ENCODE data around the gene DDI2.

DDI2 gene

GRCh38 chr1:15617173-15618076 lies at the start of gene DDI2:
Gene DDI2 (plus strand): TSS chr1:15617458. CDS start chr1:15617671, 213 bp downstream.
- in situ Hi-C loops (cut with HindIII; ENCODE audit: low pct_unique_long_range_greater_than_20kb, low sequenced_read_pairs): no loop called here
- peak; percentile 48 to 98 for DNase-seq (ENCODE audit: low read depth in 1 of 2, low spot score in 1 of 2)
- TF ChIP-seq JUND (IDR thresholded peaks at IDR 0.05; ENCODE audit: low read depth): no peak

GRCh38 chr1:15568387-15569073 lies 48.7 kb upstream of the DDI2 start:
- DNase-seq (ENCODE audit: low read depth in 1 of 2, low spot score in 1 of 2): no peak
- TF ChIP-seq JUND (IDR thresholded peaks at IDR 0.05; ENCODE audit: low read depth): no peak
- in situ Hi-C loops (cut with HindIII; ENCODE audit: low pct_unique_long_range_greater_than_20kb, low sequenced_read_pairs): no loop called here

- in situ Hi-C loops (cut with HindIII; ENCODE audit: low pct_unique_long_range_greater_than_20kb, low sequenced_read_pairs): no loop called here
- TF ChIP-seq JUND (IDR thresholded peaks at IDR 0.05; ENCODE audit: low read depth): no peak
- no peak for DNase-seq (ENCODE audit: low read depth in 1 of 2, low spot score in 1 of 2)
Measured at GRCh38 chr1:15570861-15571260, 46.4 kb upstream of the DDI2 start.

GRCh38 chr1:15571266-15571665 lies 46.0 kb upstream of the DDI2 start:
- no peak for DNase-seq (ENCODE audit: low read depth in 1 of 2, low spot score in 1 of 2)
- in situ Hi-C loops (cut with HindIII; ENCODE audit: low pct_unique_long_range_greater_than_20kb, low sequenced_read_pairs): no loop called here
- TF ChIP-seq JUND (IDR thresholded peaks at IDR 0.05; ENCODE audit: low read depth): no peak

DNA sequence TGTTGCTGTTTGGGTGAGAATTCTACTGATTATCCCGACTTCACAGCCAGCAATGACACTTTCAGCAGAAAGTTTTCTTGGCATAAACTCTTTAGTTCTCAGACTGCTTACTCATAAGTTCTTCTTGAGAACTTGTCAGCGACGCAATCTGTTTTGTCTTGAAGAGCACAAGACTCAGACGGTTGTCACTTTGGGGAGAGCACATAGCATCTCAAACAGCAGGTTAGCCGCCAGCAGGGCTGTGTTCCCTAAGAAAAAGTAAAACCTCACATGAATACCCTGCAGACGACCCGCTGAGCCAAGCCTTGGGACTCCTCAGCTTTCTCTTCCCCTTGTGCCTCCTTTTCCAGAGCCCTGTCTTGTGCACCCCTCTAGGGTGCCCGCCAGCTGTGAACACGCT lies 43.8 kb upstream of the DDI2 start:
- TF ChIP-seq JUND (IDR thresholded peaks at IDR 0.05; ENCODE audit: low read depth): no peak
- DNase-seq (ENCODE audit: low read depth in 1 of 2, low spot score in 1 of 2): no peak
- in situ Hi-C loops (cut with HindIII; ENCODE audit: low pct_unique_long_range_greater_than_20kb, low sequenced_read_pairs): no loop called here

- no peak for TF ChIP-seq JUND (IDR thresholded peaks at IDR 0.05; ENCODE audit: low read depth)
- in situ Hi-C loops (cut with HindIII; ENCODE audit: low pct_unique_long_range_greater_than_20kb, low sequenced_read_pairs): no loop called here
- DNase-seq (ENCODE audit: low read depth in 1 of 2, low spot score in 1 of 2): no peak
Measured at GRCh38 chr1:15574741-15575140, 42.5 kb upstream of the DDI2 start.

DNA sequence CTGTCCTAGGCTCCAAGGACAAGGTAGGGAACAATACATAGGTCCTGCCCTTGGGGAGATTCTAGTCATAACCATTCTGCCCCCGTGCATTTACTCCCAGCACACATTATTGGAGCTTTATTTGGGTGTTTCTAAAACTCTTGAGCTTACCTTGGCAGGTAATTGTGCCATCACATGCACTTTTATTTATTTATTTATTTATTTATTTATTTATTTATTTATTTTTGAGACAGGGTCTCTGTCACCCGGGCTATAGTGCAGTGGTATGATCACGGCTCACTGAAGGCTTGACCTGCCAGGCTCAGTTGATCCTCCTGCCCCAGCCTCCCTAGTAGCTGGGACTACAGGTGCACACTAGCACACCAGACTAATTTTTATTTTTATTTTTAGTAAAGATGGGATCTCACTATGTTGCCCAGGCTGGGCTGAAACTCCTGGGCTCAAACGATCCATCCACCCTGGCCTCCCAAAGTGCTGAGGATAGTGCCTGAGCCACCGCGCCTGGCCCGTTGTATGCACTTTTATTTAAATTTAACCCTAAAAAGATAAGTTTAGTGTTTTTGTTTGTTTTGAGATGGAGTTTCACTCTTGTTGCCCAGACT lies 41.6 kb upstream of the DDI2 start:
- TF ChIP-seq JUND (IDR thresholded peaks at IDR 0.05; ENCODE audit: low read depth): no peak
- DNase-seq (ENCODE audit: low read depth in 1 of 2, low spot score in 1 of 2): no peak
- in situ Hi-C loops (cut with HindIII; ENCODE audit: low pct_unique_long_range_greater_than_20kb, low sequenced_read_pairs): no loop called here

DNA sequence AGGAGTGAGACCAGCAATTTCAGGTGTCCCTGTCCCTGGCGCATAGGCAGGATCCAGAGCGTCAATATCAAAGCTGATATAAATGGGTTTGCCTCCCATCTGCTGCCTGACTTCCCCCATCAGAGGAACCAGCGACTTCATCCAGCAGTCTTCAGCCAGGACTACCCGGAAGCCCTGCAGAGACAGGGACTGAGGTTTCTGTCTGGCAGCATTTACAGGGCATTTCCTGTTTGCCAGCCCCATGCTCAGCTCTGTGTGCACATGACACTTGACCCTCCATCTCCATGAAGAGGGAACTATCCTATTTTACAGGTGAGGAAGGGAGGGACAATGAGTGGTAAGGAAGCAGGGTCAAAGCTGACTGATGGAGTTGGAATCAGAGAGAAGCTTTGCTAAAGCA lies 39.6 kb upstream of the DDI2 start:
- in situ Hi-C loops (cut with HindIII; ENCODE audit: low pct_unique_long_range_greater_than_20kb, low sequenced_read_pairs): no loop called here
- no peak for TF ChIP-seq JUND (IDR thresholded peaks at IDR 0.05; ENCODE audit: low read depth)
- no peak for DNase-seq (ENCODE audit: low read depth in 1 of 2, low spot score in 1 of 2)

- TF ChIP-seq JUND (IDR thresholded peaks at IDR 0.05; ENCODE audit: low read depth): no peak
- no peak for DNase-seq (ENCODE audit: low read depth in 1 of 2, low spot score in 1 of 2)
- in situ Hi-C loops (cut with HindIII; ENCODE audit: low pct_unique_long_range_greater_than_20kb, low sequenced_read_pairs): no loop called here
Measured at GRCh38 chr1:15578921-15579682, 38.2 kb upstream of the DDI2 start.

DNA sequence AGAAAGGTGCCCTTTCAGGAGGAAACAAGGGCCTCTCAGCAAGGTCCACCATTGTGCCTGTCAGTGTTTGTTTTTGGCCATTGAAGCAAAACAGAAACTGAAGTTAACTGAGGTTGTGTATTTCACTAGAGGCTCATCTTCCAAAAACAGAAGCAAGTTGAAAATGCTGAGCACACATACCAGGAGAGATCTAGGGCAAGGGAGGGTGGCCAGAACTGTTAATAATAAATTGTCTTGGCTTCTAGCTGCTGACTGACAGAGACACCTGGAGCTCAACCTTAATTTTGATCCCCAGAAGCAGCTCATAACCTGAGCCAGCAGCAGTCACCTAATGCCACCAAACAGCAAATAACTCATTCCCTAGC lies 37.6 kb upstream of the DDI2 start:
- no peak for TF ChIP-seq JUND (IDR thresholded peaks at IDR 0.05; ENCODE audit: low read depth)
- in situ Hi-C loops (cut with HindIII; ENCODE audit: low pct_unique_long_range_greater_than_20kb, low sequenced_read_pairs): no loop called here
- no peak for DNase-seq (ENCODE audit: low read depth in 1 of 2, low spot score in 1 of 2)

- no peak for TF ChIP-seq JUND (IDR thresholded peaks at IDR 0.05; ENCODE audit: low read depth)
- in situ Hi-C loops (cut with HindIII; ENCODE audit: low pct_unique_long_range_greater_than_20kb, low sequenced_read_pairs): no loop called here
- no peak for DNase-seq (ENCODE audit: low read depth in 1 of 2, low spot score in 1 of 2)
Measured at GRCh38 chr1:15583016-15583706, 34.1 kb upstream of the DDI2 start.
